NCI-H1105 (cell line): ENCODE measurements around the gene CTSF.
"Not testable (repeated sequence)": the region's sequence is repeated elsewhere in the genome, so short reads cannot be mapped to it uniquely, and the experiment has no call there.

ENCODE experiments used
- DNase-seq: peaks from one replicate; lab custom pipeline; 2025; lab: John Stamatoyannopoulos, UW

CTSF gene

DNA sequence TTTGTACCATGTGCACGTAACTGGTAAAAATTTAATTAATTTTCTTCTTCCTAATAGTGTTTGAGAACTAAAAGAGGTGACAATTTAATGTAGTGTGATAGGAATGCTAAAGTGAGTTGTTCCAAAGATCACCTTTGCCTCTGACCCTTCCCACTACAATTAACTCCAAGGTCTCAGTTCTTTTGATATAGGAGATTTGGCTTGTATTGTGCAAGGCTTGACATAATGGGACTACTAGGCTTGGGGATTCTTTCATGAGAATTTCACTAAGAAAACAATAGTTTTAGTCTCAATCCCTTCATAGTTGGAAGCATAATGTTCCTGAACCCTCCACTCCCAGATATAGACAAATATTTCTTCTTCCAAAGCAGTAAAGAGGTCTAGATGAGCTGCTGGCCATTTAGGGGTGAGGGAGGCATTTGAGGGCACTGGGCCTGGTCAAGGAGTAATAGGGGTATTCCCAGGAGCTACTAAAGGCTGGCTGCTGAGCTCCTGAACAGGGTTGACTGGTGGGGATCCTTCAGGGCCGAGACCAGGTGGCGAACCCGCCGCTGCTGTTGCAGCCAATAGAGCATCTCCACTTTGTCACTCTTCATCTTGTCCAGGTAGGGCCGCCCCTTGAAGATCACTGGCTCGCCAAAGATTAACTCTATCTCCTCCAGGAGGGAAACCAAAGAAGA is 21.7 kb upstream of the CTSF start:
- no peak for DNase-seq

DNA sequence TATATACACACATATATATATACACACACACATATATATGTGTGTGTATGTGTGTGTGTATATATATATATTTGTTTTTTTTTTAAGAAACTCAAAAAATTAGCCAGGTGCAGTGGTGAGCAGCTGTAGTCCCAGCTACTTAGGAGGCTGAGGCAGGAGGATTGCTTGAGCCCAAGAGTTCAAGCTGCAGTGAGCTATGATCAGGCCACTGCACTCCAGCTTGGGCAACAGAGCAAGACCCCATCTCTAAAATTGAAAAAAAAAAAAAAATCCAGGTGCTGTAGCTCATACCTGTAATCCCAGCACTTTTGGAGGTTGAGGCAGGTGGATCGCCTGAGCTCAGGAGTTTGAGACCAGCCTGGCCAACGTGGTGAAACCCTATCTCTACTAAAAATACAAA is 20.9 kb upstream of the CTSF start:
- not testable (repeated sequence) for DNase-seq

DNA sequence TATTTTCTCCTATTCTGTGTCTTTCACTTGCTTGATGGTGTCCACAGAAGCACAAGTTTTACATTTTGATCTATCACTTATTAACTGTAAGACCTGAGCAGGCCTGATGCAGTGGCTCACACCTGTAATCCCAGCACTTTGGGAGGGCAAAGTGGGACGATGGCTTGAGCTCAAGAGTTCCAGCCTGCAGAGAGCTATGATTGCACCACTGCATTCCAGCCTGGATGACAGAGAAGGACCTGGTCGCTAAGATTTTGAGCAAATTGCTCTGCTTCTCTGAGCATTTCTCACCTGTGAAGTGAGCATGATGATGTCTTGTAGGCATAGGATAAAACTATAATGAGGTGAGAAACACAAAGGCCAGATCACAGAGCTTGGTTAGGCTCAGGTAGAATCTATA is 17.7 kb upstream of the CTSF start:
- no peak for DNase-seq

DNA sequence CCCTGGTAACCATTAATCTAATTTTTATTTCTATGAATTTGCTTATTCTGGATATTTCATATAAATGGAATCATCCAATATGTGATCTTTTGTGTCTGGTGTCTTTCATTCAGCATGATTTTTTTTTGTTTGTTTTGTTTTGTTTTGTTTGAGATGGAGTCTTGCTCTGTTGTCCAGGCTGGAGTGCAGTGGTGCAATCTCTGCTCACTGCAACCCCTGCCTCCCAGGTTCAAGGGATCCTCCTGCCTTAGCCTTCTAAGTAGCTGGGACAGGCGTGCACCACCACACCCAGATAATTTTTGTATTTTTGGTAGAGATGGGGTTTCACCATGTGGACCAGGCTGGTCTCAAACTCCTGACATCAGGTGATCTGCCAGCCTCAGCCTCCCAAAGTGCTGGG is 17.0 kb upstream of the CTSF start:
- DNase-seq = not testable (repeated sequence)

DNA sequence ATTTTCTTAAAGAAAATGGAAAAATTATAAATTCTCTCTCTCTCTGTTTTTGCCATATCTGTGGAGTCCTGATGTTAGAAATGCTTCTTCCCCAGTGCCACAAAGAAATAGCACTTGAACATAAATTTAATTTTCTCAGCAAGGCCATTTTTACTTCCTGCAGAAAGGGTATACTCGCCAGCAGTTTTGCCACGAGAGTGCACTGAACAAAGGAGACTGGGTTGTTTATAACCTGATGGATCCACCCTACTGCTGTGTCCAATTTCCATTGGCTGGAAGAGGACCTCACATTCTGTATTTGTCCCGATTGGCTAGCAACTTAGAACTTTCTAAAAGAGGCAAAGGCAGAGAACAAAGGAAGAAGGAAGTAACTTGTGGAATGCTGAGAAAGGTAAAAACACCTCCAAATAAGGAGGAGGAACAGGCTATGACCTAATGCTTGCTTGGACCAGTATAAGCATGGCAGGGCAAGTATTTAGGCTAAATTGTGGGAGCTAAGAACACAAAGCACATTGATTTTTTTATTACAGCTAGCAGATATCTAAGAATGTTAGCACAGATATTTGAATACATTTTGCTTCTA is 14.2 kb upstream of the CTSF start:
- DNase-seq = not testable (repeated sequence)

DNA sequence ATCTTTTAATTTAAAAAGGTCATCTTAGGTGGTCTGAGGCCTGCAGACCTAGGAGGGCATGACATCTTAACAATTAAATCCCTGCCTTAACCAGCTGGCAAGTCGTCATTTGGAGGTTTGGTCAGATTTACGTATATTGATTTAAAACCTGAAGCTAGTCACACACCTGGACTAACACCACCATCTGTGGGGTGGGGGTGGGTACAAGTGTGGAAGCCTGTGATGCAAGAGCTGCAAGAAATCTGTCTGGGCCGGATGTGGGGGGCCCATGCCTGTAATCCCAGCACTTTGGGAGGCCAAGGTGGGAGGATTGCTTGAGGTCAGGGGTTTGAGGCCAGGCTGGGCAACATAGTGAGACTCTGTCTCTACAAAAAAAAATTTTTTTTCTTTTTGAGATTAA is 12.9 kb upstream of the CTSF start:
- no peak for DNase-seq

DNA sequence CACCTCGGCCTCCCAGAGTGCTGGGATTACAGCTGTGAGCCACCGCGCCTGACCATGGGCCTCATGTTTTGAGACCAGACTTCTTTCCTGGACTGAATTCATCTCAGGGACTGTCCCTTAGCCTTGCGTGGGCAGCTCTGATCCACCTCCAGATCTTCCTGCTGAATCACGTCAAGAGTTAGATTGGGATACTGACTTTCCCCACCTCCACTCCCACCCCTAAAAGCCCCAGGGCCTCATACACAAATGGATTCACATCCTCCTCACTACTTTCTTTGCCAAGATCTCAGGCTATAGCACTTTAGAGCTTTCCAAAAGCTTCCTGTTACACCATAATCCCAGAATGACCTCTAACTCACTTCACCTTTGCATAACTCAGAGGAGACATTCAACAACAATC is 12.4 kb upstream of the CTSF start:
- no peak for DNase-seq

DNA sequence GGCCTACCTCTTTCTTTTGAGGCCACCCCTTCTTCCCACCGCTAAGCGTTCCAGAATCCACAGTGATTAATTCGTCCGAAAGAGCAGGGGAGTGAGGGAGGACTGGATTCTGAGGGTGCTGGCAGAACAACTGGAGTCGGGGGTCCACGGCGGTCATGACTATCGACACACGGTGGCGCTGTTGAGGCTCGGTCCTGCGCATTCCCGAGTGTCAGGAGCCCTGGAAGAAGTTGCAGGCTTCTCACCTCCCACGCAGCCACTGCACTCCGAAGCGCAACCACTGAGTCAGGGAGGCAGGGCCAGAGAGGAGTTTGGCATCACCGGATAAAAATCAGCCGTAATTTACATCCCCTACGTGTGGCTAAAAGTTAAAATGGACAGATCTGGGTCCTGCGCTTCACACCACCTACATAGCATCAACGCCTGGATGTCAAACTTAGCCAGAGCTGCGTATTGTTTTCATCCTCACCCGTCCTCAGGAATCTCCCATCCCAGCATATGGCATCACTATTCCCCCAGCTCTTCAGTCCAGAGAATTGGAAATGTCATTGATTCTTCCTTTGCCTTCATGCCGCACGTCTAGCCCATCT is 10.7 kb upstream of the CTSF start:
- no peak for DNase-seq

DNA sequence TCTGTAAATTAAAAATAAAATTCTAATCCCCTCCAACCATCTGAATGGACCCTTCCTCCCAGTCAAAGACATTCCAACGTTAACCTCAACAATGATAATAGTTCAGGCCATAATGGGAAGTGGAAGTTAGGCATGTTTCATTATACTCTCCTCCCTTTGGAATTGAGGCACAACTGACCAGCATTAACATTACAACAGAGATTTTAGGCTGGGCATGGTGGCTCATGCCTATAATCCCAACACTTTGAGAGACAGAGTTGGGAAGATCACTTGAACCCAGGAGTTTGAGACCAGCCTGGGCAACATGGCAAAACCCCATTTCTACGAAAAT is 2.4 kb upstream of the CTSF start:
- no peak for DNase-seq

DNA sequence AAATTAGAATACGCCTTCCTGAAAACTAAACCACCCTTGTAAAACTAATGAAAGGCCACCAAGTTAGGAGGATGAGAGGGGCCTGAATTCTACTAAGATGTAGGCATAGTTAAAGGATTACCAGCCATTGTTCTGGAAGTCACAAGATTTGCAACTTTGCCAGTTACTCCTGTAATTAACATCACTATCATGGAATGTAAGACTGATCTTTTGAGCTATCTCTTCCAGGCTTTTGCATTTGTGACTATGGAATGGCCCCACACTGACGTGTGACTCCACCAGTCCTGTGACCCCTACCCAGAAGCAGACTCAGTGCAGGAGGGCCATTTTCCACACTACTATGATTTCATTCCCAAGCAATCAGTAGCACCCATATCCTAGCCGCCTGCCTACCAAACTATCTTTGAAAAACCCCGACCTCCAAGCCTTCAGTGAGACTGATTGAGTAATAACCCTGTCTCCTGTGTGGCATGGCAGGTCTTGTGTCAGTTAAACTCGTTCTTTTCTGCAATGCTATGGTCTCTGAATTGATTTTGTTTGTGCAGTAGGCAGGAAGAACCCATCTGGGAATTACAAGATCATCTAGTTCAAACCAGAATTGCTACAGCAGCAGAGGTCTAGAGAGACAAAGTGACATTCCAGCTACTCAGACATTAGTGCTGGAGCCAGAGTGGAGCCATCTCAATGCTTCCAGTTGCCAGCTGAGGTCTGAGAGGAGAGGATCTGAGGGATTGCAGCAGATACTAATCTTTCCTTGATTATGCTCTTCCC is 1.9 kb upstream of the CTSF start:
- DNase-seq = no peak

DNA sequence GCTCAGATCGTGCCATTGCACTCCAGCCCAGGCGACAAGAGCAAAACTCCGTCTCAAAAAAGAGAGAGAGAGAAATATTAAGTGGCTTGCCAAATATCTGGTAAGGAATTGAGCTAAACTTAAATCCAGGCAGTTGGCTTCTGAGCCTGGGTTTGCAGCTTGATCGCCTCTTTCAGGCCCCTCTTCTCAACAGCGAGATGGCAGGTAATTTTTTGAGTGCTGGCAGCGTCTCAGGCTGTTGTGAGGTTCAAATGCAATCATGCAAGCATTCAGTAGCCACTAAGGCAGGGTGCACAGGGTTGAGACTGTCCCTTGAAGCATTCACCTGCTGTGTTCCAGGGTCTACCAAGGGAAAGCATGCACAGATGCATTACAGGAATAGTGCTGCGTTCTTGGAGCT is 670 bp upstream of the CTSF start:
- DNase-seq = no peak

DNA sequence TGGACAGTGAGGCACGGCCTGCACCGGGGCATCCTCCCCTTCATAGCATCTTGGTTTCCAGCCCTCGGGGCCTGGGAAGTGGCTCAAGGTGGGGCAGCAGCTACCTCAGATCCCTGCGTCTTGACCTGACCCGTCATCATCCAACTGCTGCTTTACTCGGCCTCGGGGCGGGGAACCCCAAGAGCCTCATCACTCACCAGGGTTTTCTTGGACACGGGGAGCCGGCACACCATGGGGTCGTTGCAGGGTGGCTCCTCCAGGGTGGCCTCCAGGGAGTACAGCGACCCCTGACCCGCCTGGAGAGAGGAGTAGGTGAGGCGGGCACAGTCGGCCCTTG is 651 bp downstream of the CTSF start:
- DNase-seq = no peak

DNA sequence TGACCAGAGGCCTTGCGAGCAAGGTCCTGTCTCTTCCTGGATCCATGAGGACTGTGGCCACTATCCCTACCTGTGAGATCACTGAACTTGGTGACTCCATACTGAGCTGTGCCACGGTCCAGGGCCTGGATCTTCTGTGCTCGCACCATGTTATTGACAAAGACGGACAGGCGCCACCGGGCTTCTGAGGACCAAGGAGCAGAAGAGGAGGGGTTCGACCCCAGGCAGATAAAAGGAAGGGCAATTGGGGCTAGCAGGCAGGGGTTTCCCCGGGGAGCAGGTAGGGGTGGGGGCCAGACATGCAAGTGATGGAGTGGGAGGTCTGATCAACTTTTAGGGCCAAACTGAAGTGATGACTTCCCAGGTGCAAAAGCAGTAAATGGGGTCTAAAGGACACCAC is 2.2 kb downstream of the CTSF start:
- DNase-seq = no peak

DNA sequence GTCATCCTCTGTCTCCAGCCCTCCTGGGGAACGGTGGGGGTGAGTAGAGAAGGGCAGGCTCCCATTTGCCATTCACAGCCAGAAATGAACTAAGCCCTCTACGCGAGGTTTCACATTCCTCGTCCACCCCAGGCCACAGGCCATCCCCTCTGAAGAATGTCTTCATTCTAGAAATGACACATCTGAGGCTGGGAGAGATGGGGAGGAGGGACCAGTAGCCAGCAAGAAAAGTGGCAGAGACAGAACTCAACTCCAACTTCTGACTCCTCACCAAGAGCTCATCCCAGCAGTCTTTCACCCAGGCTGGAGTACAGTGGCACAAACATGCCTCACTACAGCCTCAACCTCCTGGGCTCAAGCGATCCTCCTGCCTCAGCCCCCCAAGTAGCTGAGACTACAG is 3.4 kb downstream of the CTSF start:
- DNase-seq = no peak

DNA sequence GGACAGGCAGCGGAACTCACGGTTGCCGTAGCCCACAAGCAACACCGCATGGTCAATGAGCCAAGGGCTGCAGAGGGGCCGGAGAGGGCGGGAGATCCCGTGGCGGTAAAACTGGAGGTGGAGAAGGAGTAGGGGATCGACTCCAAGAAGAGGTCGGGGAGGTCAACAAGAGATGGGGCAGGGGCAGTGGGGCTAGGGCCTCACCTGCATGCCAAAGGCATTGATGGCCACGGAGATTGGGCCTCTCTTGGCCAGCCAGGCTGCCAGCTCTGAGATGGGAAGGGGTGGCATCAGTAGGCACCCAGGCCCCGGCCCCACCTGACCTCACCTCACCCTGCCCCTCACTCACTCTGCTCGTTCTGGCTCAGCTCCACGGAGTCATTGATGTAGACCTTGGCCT is 3.9 kb downstream of the CTSF start:
- DNase-seq = no peak

DNA sequence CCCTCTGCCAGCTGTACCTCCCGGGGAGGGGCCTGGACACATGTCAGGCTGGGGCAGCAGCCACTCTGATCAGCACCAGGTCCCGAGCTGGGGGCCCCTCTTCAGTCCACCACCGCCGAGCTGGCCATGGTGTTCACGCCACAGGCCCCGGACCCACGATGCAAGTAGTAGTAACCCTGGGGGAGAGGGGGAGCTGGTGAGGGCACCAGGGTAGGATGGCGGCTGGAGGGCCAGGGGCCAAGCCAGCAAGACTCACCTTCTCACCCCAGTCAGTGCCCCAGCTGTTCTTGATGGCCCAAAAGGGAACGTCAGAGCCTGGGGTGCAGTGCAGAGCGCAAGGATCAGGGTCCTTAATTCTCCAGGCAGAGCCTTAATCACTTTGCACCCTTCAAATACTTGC is 4.6 kb downstream of the CTSF start:
- DNase-seq = no peak

DNA sequence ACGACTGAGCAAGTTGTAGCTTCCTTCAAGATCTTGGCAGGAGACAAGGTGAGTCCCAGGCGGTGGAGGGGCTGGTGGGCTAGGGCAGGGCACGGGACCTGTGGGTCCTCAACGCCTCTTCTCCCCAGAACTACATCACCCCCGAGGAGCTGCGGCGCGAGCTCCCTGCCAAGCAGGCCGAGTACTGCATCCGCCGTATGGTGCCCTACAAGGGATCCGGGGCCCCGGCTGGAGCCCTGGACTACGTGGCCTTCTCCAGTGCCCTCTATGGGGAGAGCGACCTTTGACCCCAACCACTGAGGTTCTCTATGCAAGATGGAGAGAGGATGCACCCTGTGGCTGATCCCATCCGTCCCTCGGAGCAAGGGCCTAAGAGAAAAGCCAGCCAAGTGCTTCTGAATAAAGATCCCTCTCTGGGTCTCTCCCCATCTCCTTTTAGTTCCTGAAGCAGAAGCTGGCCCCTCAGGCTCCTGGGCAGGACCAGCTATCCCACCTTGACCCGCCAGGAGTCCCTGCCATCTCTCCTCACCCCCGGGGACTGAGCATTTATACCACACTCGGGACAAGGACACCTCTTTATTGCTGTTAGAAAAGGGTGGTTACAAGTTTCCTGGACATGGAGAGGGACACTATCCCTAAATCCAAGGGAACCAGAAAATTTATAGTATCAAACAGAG is 5.4 kb downstream of the CTSF start:
- no peak for DNase-seq

DNA sequence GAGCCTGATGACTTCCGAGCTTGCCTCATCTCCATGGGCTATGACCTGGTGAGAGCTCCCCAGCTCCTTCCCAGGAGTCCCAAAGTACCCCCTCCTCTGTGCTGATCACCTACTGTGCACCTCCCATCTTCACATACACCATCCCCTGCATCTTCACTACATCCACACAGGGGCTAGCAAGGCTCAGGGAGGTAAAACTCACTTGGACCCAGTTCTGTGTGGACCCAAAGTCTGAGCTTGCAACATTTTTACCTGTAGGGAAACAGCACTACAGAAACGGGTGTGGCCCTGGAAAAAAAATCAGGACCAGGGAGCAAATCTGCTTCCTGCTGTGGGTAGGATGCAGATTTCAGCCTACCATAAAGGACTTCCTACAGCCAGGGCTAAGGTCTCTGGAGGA is 6.1 kb downstream of the CTSF start:
- DNase-seq = no peak

DNA sequence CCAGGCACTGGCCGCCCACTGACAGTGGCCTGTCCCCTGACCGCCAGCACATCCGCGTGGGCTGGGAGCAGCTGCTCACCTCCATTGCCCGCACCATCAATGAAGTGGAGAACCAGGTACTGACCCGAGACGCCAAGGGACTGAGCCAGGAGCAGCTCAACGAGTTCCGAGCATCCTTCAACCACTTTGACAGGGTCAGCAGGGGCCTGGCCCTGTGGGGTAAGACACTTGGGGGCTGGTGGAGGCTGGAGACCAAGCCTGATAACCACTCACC is 6.5 kb downstream of the CTSF start:
- DNase-seq = no peak

DNA sequence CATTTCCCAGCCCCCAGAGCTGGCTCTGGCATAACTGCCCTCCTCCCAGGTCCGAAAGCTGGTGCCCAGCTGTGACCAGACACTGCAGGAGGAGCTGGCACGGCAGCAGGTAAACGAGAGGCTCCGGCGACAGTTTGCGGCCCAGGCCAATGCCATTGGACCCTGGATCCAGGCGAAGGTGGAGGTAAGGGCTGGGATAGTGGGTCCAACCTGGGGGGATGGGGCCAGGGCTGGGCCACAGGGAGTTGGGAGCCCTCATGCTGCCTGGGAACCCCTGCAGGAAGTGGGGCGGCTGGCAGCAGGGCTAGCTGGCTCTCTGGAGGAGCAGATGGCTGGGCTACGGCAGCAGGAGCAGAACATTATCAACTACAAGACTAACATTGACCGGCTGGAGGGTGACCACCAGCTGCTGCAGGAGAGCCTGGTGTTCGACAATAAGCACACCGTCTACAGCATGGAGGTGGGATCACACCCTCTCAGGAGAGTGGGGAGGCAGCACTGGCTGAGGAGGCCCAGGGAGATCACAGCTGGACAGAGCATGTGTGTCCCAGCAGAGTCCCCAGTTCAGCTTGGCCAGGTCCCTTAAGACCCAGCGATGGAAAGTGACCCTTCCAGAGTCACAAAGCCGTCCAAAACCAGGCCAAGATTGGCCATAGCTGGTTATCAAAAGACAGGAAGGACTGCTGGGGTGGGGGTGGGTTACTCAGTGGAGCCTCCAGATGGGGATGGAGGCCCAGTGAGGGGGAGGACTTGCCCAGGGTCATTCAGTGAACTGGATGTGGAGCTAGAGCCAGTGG is 7.0 kb downstream of the CTSF start:
- DNase-seq = no peak

DNA sequence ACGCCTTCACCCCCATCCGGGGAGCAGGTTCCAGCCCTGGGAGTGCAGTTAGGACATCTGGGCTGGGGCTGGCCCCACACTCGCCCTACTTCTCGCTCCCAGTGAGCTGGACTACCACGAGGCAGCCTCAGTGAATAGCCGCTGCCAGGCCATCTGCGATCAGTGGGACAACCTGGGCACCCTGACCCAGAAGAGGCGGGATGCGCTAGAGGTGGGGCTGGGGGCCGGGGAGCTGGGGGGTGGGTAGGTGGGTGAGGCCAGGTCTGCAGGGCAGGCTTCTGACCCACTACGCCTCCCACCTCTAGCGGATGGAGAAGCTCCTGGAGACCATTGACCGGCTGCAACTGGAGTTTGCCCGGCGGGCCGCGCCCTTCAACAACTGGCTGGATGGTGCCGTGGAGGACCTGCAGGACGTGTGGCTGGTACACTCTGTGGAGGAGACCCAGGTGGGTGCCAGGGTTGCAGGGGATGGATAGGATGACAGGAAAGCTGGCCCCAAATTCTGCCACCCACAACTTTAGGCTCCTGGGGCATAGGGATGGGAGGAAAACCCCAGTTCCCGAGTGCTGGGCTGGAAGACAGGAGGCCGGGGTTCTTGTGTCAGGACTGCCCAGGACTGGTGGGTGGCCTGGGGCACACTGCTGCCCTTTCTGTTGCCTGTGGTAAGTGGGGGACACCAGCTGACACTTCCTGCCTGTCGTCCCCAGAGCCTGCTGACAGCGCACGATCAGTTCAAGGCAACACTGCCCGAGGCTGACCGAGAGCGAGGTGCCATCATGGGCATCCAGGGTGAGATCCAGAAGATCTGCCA is 8.3 kb downstream of the CTSF start:
- no peak for DNase-seq
